HG03378 (cell line): ENCODE measurements around the gene ZDHHC24.
"Not testable (repeated sequence)": the region's sequence is repeated elsewhere in the genome, so short reads cannot be mapped to it uniquely, and the experiment has no call there.

Source experiments
- ATAC-seq: cut with Tn5 transposase; IDR thresholded peaks from one replicate; pipeline ENCODE4 v1.9.1; 2021; ENCODE audit warnings: mild to moderate bottlenecking, moderate library complexity; ENCODE audit not compliant: unreplicated experiment

Gene ZDHHC24, protein sequence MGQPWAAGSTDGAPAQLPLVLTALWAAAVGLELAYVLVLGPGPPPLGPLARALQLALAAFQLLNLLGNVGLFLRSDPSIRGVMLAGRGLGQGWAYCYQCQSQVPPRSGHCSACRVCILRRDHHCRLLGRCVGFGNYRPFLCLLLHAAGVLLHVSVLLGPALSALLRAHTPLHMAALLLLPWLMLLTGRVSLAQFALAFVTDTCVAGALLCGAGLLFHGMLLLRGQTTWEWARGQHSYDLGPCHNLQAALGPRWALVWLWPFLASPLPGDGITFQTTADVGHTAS

DNA sequence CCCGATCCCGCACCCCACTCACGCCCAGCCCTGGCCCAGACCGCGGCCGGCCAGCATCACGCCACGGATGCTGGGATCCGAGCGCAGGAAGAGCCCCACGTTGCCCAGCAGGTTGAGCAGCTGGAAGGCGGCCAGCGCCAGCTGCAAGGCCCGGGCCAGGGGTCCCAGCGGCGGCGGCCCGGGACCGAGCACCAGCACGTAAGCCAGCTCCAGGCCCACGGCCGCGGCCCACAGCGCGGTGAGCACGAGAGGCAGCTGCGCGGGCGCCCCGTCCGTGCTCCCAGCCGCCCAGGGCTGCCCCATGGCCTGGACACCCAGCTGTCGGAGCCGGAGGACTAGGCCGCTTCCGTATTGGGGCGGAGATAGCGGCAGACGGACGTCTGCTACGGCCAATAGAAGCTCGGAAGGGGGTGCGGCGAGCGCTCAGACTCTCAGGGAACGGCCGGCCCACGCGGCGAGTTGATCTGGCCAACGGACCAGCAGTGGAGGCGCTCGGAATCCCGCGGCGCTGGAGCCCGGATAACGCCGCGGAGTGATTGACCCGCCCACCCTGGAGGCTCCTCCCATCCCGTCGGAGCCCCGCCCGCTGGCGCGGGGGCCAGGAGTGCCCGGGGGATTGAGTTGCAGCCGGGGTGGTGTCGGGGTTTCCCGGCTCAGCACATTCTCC, at the start of gene ZDHHC24:
TSS of gene ZDHHC24 (minus strand) at position 348 of the 667 bp plus-strand sequence. CDS start at position 303, 45 bp downstream.
- ATAC-seq = peak; percentile 76

DNA sequence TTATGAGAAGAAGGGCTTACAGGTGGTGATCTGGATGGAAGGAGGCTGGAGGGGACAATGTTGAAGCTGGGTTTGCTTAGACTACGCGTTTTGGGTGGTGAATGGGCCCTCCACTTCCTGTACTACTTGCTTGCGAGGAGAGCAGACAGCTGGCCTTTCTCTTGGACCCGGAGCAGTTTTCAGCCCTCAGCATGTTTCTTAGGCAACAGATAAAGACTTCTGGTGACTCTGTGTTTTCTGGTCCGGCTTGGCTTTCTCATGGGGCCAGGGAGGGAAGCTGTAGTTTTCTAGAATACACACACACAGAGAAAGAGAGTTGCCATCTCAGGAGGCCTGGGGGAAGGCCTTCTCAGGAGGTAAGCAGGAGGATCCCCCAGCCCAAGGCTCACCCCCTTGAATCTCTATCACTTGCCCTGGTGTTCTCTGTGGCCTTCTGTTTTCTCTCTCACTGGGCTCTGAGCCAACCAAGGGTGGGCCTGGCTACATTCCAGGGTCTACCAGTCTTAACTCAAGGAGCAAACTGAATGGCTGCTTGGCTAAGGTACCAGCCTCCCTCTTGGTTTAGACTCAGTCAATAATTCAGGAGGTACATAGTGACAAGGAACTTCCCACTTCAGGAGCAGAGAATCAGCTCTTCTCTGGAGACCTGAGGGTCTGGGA, 49.5 kb upstream of the ZDHHC24 start:
- ATAC-seq = no peak

DNA sequence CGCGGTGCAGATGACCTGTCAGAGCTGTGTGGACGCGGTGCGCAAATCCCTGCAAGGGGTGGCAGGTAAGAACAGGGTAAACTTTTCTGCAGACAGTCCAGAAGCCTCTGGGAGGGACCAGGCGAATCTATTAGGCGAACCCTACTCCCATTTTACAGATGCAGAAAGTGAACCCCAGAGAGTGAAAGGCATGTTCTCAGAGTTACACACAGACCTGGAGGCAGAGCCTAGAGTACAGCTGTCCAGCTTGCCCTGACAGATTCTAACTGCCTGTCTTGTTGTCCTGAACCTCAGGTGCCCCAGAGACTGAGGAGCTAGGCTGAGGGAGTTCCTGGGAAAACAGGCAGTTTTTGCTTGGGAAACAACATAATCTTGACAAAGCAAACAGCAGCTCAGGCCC, 47.8 kb upstream of the ZDHHC24 start:
- no peak for ATAC-seq

DNA sequence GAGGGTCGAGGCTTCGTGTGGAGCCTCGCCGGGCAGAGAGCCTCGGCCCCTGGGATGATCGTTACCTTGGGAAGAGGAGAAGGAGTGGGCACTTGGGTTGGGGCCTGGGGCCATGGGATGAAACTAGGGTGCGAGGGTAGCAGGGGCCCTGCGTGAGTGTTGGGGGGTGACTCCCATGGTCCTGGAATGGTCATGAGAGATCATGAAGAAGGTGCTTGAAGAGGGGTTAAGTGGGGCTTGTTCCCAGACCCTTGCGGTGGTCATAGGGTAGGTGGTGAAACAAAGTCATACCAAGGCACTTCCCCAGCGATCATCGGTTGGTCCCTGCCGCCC, 47.4 kb upstream of the ZDHHC24 start:
- peak; percentile 12 for ATAC-seq

DNA sequence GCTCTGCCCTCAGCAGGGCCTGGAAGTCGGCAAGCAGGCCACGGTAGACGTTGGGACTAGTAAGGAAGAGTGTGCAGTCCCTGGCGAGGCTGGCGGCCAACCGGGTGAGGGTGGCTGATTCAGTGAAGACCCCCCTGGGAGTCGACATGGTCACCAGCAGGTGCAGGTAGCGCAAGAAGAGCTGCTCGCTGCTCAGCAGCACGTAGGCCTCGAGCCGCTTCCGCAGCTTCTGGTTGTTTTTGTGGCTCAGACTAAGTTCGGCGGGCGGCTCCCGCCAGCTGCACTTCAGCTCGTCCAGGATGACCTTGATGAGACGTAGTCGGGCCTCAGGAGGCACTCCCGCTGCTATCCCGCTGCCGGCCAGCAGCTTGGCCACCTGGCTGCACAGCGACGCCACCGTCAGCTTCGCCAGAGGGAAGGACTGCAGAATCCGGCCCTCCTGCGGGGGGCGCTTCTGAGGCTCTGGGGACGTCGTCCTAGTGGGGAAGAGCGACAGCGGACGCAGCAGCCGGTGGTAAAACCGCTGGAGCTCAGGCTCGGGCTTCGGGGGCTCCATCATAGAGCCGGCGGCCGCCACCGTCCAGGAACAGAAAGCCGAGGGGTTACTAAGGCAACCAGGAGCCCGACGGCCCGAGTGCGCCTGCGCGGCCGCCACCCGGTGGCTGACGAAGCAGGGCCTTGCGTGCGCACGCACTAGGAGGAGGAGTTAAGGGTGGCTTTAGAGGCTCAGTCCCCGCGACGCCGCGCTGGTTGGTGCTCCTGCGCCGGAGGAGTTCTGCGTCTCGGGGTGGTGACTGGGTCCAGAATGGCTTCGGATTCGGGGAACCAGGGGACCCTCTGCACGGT, 46.8 kb upstream of the ZDHHC24 start, which contains the start of the genes CCDC87 and CCS:
TSS of gene CCDC87 (minus strand) at position 607 of the 846 bp plus-strand sequence. CDS start at position 559, 48 bp downstream.
TSS of gene CCS (plus strand) at position 729 of the 846 bp plus-strand sequence. CDS start at position 806, 77 bp downstream.
- peak; percentile 79 for ATAC-seq

DNA sequence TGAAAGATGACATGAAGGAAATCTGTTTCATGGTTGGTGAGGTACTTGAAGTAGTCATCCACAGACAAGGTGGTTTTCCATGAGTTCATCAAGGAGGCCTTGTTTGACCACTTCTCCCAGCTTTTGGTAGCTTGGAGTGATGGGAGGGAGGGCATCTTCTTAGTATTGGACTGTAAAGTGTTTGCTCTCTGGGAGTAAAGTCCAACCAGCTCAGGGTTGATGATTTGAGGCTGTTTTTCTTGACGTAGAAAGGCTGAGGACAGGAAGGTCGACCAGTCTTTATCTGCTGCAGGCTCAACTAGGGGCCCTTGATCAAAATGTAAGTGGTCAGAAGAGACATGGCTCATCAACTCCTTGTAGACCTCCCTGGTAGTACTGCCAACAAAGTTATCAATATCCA, 45.3 kb upstream of the ZDHHC24 start:
- ATAC-seq = no peak

DNA sequence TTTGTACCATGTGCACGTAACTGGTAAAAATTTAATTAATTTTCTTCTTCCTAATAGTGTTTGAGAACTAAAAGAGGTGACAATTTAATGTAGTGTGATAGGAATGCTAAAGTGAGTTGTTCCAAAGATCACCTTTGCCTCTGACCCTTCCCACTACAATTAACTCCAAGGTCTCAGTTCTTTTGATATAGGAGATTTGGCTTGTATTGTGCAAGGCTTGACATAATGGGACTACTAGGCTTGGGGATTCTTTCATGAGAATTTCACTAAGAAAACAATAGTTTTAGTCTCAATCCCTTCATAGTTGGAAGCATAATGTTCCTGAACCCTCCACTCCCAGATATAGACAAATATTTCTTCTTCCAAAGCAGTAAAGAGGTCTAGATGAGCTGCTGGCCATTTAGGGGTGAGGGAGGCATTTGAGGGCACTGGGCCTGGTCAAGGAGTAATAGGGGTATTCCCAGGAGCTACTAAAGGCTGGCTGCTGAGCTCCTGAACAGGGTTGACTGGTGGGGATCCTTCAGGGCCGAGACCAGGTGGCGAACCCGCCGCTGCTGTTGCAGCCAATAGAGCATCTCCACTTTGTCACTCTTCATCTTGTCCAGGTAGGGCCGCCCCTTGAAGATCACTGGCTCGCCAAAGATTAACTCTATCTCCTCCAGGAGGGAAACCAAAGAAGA, 44.3 kb upstream of the ZDHHC24 start:
- no peak for ATAC-seq

DNA sequence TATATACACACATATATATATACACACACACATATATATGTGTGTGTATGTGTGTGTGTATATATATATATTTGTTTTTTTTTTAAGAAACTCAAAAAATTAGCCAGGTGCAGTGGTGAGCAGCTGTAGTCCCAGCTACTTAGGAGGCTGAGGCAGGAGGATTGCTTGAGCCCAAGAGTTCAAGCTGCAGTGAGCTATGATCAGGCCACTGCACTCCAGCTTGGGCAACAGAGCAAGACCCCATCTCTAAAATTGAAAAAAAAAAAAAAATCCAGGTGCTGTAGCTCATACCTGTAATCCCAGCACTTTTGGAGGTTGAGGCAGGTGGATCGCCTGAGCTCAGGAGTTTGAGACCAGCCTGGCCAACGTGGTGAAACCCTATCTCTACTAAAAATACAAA, 43.5 kb upstream of the ZDHHC24 start:
- ATAC-seq = not testable (repeated sequence)

DNA sequence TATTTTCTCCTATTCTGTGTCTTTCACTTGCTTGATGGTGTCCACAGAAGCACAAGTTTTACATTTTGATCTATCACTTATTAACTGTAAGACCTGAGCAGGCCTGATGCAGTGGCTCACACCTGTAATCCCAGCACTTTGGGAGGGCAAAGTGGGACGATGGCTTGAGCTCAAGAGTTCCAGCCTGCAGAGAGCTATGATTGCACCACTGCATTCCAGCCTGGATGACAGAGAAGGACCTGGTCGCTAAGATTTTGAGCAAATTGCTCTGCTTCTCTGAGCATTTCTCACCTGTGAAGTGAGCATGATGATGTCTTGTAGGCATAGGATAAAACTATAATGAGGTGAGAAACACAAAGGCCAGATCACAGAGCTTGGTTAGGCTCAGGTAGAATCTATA, 40.3 kb upstream of the ZDHHC24 start:
- no peak for ATAC-seq

DNA sequence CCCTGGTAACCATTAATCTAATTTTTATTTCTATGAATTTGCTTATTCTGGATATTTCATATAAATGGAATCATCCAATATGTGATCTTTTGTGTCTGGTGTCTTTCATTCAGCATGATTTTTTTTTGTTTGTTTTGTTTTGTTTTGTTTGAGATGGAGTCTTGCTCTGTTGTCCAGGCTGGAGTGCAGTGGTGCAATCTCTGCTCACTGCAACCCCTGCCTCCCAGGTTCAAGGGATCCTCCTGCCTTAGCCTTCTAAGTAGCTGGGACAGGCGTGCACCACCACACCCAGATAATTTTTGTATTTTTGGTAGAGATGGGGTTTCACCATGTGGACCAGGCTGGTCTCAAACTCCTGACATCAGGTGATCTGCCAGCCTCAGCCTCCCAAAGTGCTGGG, 39.6 kb upstream of the ZDHHC24 start:
- not testable (repeated sequence) for ATAC-seq

DNA sequence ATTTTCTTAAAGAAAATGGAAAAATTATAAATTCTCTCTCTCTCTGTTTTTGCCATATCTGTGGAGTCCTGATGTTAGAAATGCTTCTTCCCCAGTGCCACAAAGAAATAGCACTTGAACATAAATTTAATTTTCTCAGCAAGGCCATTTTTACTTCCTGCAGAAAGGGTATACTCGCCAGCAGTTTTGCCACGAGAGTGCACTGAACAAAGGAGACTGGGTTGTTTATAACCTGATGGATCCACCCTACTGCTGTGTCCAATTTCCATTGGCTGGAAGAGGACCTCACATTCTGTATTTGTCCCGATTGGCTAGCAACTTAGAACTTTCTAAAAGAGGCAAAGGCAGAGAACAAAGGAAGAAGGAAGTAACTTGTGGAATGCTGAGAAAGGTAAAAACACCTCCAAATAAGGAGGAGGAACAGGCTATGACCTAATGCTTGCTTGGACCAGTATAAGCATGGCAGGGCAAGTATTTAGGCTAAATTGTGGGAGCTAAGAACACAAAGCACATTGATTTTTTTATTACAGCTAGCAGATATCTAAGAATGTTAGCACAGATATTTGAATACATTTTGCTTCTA, 36.8 kb upstream of the ZDHHC24 start:
- not testable (repeated sequence) for ATAC-seq

DNA sequence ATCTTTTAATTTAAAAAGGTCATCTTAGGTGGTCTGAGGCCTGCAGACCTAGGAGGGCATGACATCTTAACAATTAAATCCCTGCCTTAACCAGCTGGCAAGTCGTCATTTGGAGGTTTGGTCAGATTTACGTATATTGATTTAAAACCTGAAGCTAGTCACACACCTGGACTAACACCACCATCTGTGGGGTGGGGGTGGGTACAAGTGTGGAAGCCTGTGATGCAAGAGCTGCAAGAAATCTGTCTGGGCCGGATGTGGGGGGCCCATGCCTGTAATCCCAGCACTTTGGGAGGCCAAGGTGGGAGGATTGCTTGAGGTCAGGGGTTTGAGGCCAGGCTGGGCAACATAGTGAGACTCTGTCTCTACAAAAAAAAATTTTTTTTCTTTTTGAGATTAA, 35.4 kb upstream of the ZDHHC24 start:
- ATAC-seq = no peak

DNA sequence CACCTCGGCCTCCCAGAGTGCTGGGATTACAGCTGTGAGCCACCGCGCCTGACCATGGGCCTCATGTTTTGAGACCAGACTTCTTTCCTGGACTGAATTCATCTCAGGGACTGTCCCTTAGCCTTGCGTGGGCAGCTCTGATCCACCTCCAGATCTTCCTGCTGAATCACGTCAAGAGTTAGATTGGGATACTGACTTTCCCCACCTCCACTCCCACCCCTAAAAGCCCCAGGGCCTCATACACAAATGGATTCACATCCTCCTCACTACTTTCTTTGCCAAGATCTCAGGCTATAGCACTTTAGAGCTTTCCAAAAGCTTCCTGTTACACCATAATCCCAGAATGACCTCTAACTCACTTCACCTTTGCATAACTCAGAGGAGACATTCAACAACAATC, 35.0 kb upstream of the ZDHHC24 start:
- no peak for ATAC-seq

DNA sequence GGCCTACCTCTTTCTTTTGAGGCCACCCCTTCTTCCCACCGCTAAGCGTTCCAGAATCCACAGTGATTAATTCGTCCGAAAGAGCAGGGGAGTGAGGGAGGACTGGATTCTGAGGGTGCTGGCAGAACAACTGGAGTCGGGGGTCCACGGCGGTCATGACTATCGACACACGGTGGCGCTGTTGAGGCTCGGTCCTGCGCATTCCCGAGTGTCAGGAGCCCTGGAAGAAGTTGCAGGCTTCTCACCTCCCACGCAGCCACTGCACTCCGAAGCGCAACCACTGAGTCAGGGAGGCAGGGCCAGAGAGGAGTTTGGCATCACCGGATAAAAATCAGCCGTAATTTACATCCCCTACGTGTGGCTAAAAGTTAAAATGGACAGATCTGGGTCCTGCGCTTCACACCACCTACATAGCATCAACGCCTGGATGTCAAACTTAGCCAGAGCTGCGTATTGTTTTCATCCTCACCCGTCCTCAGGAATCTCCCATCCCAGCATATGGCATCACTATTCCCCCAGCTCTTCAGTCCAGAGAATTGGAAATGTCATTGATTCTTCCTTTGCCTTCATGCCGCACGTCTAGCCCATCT, 33.3 kb upstream of the ZDHHC24 start:
- ATAC-seq = no peak

DNA sequence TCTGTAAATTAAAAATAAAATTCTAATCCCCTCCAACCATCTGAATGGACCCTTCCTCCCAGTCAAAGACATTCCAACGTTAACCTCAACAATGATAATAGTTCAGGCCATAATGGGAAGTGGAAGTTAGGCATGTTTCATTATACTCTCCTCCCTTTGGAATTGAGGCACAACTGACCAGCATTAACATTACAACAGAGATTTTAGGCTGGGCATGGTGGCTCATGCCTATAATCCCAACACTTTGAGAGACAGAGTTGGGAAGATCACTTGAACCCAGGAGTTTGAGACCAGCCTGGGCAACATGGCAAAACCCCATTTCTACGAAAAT, 25.0 kb upstream of the ZDHHC24 start:
- ATAC-seq = no peak

DNA sequence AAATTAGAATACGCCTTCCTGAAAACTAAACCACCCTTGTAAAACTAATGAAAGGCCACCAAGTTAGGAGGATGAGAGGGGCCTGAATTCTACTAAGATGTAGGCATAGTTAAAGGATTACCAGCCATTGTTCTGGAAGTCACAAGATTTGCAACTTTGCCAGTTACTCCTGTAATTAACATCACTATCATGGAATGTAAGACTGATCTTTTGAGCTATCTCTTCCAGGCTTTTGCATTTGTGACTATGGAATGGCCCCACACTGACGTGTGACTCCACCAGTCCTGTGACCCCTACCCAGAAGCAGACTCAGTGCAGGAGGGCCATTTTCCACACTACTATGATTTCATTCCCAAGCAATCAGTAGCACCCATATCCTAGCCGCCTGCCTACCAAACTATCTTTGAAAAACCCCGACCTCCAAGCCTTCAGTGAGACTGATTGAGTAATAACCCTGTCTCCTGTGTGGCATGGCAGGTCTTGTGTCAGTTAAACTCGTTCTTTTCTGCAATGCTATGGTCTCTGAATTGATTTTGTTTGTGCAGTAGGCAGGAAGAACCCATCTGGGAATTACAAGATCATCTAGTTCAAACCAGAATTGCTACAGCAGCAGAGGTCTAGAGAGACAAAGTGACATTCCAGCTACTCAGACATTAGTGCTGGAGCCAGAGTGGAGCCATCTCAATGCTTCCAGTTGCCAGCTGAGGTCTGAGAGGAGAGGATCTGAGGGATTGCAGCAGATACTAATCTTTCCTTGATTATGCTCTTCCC, 24.4 kb upstream of the ZDHHC24 start:
- no peak for ATAC-seq

DNA sequence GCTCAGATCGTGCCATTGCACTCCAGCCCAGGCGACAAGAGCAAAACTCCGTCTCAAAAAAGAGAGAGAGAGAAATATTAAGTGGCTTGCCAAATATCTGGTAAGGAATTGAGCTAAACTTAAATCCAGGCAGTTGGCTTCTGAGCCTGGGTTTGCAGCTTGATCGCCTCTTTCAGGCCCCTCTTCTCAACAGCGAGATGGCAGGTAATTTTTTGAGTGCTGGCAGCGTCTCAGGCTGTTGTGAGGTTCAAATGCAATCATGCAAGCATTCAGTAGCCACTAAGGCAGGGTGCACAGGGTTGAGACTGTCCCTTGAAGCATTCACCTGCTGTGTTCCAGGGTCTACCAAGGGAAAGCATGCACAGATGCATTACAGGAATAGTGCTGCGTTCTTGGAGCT, 23.2 kb upstream of the ZDHHC24 start:
- ATAC-seq = no peak

DNA sequence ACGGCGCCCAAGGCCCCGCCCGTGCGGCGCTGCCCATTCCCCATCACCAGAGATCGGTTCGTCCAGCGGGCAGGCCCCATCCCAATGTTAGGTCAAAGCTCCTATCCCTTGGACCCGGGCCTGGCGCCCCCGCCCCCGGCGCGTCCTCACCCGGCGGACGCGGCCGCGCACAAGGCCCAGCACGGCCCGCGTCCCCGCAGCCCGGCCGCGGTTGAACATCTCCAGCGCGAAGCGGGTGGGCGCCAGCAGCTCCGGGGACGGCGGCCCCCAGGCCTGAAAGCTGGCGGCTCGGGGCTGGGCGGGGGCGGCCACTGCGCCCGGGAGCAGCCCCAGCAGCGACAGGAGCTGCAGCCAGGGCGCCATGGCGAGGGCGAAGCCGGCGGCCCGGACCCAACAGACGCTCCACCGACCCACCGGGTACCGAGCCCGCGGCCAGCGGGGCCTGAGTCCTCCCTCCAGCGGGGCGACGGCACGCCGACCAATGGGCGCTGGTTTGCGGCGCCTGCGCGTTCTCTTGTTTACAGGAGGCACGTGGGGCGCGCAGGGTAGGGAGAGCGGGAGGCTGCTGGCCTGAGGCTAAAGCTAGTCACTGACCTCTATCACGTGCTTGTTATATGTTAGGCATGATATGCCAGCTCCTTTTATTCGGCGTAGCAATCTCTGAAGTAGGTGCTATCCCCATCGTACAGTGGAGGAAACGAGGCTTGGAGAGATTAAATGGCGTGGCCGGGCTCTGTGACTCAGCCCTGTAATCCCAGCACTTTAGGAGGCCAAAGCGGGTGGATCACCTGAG, 22.5 kb upstream of the ZDHHC24 start, which contains the start of gene CTSF:
TSS of gene CTSF (minus strand) at position 483 of the 793 bp plus-strand sequence. CDS start at position 363, 120 bp downstream.
- ATAC-seq = no peak
